HL-60 (cell line): Measurements from ENCODE around the gene BIN1.

Source experiments
- GABPA ChIP-seq: IDR thresholded peaks from 2 replicates; pipeline ENCODE4 v1.6.1; 2012; ENCODE audit warnings: low read depth
- POLR2AphosphoS5 ChIP-seq: IDR thresholded peaks from 2 replicates; pipeline ENCODE4 v1.6.1; 2012; ENCODE audit warnings: low read depth
- TF ChIP-seq, protein P1 (sequence below): IDR thresholded peaks from one replicate; pipeline ENCODE4 v1.5.1; 2011; ENCODE audit warnings: low read length, control low read depth, inconsistent platforms; ENCODE audit not compliant: insufficient read depth
- TF ChIP-seq, protein P2 (sequence below): IDR thresholded peaks from 2 replicates; pipeline ENCODE4 v1.6.1; 2012; ENCODE audit warnings: low read depth; ENCODE audit not compliant: insufficient replicate concordance

DNA sequence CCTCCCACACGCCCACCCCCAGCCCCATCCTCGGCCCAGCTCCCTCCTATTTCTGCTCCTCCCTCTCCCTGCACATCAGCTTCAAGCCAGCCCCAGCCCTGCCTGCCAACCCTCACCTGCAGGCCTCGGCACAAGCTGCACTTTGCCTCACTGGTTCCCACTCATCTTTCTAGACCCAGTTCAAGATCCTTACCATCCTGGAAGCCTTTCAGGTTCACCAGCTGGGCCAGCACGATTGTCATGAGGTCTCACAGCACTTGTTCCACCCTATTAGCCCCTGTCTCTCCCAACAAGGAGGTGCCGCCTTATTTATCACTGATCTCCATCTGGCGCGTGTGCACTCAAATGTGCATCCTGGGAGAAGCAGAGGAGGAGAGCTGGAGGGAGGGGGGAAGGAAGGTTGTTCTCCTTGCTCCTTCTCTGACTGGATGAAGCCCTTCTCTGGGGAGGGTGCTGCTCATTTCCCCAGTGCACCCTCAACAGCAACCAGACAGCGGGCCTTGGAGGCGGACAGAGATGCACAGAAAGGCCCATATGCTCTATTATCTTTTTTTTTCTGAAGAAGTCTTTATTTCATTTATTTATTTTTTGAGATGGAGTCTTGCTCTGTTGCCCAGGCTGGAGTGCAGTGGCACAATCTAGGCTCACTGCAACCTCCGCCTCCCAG lies 15.5 kb upstream of the BIN1 start:
- TF ChIP-seq POLR2AphosphoS5 (no peak), GABPA (no peak)
- TF ChIP-seq, protein P1, sequence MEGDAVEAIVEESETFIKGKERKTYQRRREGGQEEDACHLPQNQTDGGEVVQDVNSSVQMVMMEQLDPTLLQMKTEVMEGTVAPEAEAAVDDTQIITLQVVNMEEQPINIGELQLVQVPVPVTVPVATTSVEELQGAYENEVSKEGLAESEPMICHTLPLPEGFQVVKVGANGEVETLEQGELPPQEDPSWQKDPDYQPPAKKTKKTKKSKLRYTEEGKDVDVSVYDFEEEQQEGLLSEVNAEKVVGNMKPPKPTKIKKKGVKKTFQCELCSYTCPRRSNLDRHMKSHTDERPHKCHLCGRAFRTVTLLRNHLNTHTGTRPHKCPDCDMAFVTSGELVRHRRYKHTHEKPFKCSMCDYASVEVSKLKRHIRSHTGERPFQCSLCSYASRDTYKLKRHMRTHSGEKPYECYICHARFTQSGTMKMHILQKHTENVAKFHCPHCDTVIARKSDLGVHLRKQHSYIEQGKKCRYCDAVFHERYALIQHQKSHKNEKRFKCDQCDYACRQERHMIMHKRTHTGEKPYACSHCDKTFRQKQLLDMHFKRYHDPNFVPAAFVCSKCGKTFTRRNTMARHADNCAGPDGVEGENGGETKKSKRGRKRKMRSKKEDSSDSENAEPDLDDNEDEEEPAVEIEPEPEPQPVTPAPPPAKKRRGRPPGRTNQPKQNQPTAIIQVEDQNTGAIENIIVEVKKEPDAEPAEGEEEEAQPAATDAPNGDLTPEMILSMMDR: no peak
- TF ChIP-seq, protein P2, sequence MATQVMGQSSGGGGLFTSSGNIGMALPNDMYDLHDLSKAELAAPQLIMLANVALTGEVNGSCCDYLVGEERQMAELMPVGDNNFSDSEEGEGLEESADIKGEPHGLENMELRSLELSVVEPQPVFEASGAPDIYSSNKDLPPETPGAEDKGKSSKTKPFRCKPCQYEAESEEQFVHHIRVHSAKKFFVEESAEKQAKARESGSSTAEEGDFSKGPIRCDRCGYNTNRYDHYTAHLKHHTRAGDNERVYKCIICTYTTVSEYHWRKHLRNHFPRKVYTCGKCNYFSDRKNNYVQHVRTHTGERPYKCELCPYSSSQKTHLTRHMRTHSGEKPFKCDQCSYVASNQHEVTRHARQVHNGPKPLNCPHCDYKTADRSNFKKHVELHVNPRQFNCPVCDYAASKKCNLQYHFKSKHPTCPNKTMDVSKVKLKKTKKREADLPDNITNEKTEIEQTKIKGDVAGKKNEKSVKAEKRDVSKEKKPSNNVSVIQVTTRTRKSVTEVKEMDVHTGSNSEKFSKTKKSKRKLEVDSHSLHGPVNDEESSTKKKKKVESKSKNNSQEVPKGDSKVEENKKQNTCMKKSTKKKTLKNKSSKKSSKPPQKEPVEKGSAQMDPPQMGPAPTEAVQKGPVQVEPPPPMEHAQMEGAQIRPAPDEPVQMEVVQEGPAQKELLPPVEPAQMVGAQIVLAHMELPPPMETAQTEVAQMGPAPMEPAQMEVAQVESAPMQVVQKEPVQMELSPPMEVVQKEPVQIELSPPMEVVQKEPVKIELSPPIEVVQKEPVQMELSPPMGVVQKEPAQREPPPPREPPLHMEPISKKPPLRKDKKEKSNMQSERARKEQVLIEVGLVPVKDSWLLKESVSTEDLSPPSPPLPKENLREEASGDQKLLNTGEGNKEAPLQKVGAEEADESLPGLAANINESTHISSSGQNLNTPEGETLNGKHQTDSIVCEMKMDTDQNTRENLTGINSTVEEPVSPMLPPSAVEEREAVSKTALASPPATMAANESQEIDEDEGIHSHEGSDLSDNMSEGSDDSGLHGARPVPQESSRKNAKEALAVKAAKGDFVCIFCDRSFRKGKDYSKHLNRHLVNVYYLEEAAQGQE: no peak
